ENCODE measurements around the gene ARSD. TPM values are rescaled to one million over a fixed set of nuclear protein-coding genes. Genes with fewer than 3 reads are reported as not detected.

The ARSD gene
- total RNA-seq, 1 donor from 2014 or later, result 7.3 TPM

GRCh38 chrX:2908125-2908685, 20.9 kb downstream of the ARSD start:
- DNase-seq (ENCODE audit: low read depth) (no peak), FAIRE-seq (no peak)
- H3K4me2 ChIP-seq (ENCODE audit: low read length), result no peak overlapping the region
- H3K9me3 ChIP-seq (ENCODE audit: insufficient read depth, low read depth, low read length), result no peaks in the 10 kb centered on the region
- H3K36me3 Mint-ChIP-seq (ENCODE audit: low read depth, unreplicated experiment), result peaks cover 4% of the 10 kb centered on the region
- H3K27me3 Mint-ChIP-seq (ENCODE audit: low read depth, unreplicated experiment), result no peaks in the 10 kb centered on the region
- no peaks in the 10 kb centered on the region for H3K4me1 ChIP-seq (ENCODE audit: insufficient read depth, low read length)
- no peak overlapping the region for H2AFZ ChIP-seq (ENCODE audit: low read depth, low read length)
- H3K4me3 Mint-ChIP-seq (ENCODE audit: unreplicated experiment), result no peak overlapping the region
- no peak overlapping the region for H3K4me3 ChIP-seq (ENCODE audit: insufficient read depth, low read depth, low read length)
- no peaks in the 10 kb centered on the region for H3K27me3 ChIP-seq (ENCODE audit: insufficient read depth, low read length)
- no peaks in the 10 kb centered on the region for H4K20me1 ChIP-seq (ENCODE audit: insufficient read depth, low read length)
- no peak overlapping the region for H3K9ac ChIP-seq (ENCODE audit: low read length)
- no peak overlapping the region for H3K27ac ChIP-seq (ENCODE audit: low read depth, low read length)
- TF ChIP-seq EZH2 (IDR thresholded peaks at IDR 0.05; ENCODE audit: insufficient read depth, low read length) (no peak), CTCF (IDR thresholded peaks at IDR 0.05; ENCODE audit: insufficient read depth, low read depth, low read length) (no peak)
- peaks cover 4% of the 10 kb centered on the region for H3K9me3 Mint-ChIP-seq (ENCODE audit: unreplicated experiment)
- H3K36me3 ChIP-seq (ENCODE audit: insufficient read depth, low read length), result no peaks in the 10 kb centered on the region
- H3K79me2 ChIP-seq (ENCODE audit: insufficient read depth, low read length), result no peaks in the 10 kb centered on the region
- no peak overlapping the region for H3K27ac Mint-ChIP-seq (ENCODE audit: unreplicated experiment)
- no peaks in the 10 kb centered on the region for H3K4me1 Mint-ChIP-seq (ENCODE audit: low read depth, unreplicated experiment)

- Histone ChIP-seq H3K4me3 (ENCODE audit: insufficient read depth, low read depth, low read length) (no peak overlapping the region), H3K27me3 (ENCODE audit: insufficient read depth, low read length) (no peaks in the 10 kb centered on the region), H3K4me2 (ENCODE audit: low read length) (no peak overlapping the region), H3K4me1 (ENCODE audit: insufficient read depth, low read length) (no peaks in the 10 kb centered on the region), H3K79me2 (ENCODE audit: insufficient read depth, low read length) (no peaks in the 10 kb centered on the region), H3K36me3 (ENCODE audit: insufficient read depth, low read length) (no peaks in the 10 kb centered on the region), H3K9me3 (ENCODE audit: insufficient read depth, low read depth, low read length) (no peaks in the 10 kb centered on the region), H3K9ac (ENCODE audit: low read length) (no peak overlapping the region), H3K27ac (ENCODE audit: low read depth, low read length) (no peak overlapping the region), H4K20me1 (ENCODE audit: insufficient read depth, low read length) (no peaks in the 10 kb centered on the region), H2AFZ (ENCODE audit: low read depth, low read length) (no peak overlapping the region)
- H3K36me3 Mint-ChIP-seq (ENCODE audit: low read depth, unreplicated experiment), result peaks cover 4% of the 10 kb centered on the region
- no peak for DNase-seq (ENCODE audit: low read depth)
- no peaks in the 10 kb centered on the region for H3K27me3 Mint-ChIP-seq (ENCODE audit: low read depth, unreplicated experiment)
- TF ChIP-seq CTCF (IDR thresholded peaks at IDR 0.05; ENCODE audit: insufficient read depth, low read depth, low read length) (no peak), EZH2 (IDR thresholded peaks at IDR 0.05; ENCODE audit: insufficient read depth, low read length) (no peak)
- no peaks in the 10 kb centered on the region for H3K4me1 Mint-ChIP-seq (ENCODE audit: low read depth, unreplicated experiment)
- no peak for FAIRE-seq
- no peak overlapping the region for H3K27ac Mint-ChIP-seq (ENCODE audit: unreplicated experiment)
- no peak overlapping the region for H3K4me3 Mint-ChIP-seq (ENCODE audit: unreplicated experiment)
- H3K9me3 Mint-ChIP-seq (ENCODE audit: unreplicated experiment), result peaks cover 4% of the 10 kb centered on the region
These were observed 21.8 kb downstream of the ARSD start for GRCh38 chrX:2907295-2907694.

- no peaks in the 10 kb centered on the region for H3K36me3 ChIP-seq (ENCODE audit: insufficient read depth, low read length)
These were observed 25.8 kb downstream of the ARSD start for GRCh38 chrX:2903366-2903765.

More at GRCh38 chrX:2903366-2903765, 25.8 kb downstream of the ARSD start:
- Histone ChIP-seq H3K27ac (ENCODE audit: low read depth, low read length) (no peak overlapping the region), H2AFZ (ENCODE audit: low read depth, low read length) (no peak overlapping the region), H3K9ac (ENCODE audit: low read length) (no peak overlapping the region), H3K9me3 (ENCODE audit: insufficient read depth, low read depth, low read length) (no peaks in the 10 kb centered on the region), H3K4me2 (ENCODE audit: low read length) (no peak overlapping the region), H3K27me3 (ENCODE audit: insufficient read depth, low read length) (no peaks in the 10 kb centered on the region), H3K79me2 (ENCODE audit: insufficient read depth, low read length) (no peaks in the 10 kb centered on the region), H4K20me1 (ENCODE audit: insufficient read depth, low read length) (no peaks in the 10 kb centered on the region), H3K4me3 (ENCODE audit: insufficient read depth, low read depth, low read length) (no peak overlapping the region), H3K4me1 (ENCODE audit: insufficient read depth, low read length) (no peaks in the 10 kb centered on the region)
- Mint-ChIP-seq H3K9me3 (ENCODE audit: unreplicated experiment) (peaks cover 4% of the 10 kb centered on the region), H3K4me3 (ENCODE audit: unreplicated experiment) (no peak overlapping the region), H3K4me1 (ENCODE audit: low read depth, unreplicated experiment) (peaks cover 2% of the 10 kb centered on the region), H3K27ac (ENCODE audit: unreplicated experiment) (no peak overlapping the region), H3K36me3 (ENCODE audit: low read depth, unreplicated experiment) (peaks cover 2% of the 10 kb centered on the region), H3K27me3 (ENCODE audit: low read depth, unreplicated experiment) (no peaks in the 10 kb centered on the region)
- no peak for FAIRE-seq
- DNase-seq (ENCODE audit: low read depth), result no peak
- TF ChIP-seq CTCF (IDR thresholded peaks at IDR 0.05; ENCODE audit: insufficient read depth, low read depth, low read length) (no peak), EZH2 (IDR thresholded peaks at IDR 0.05; ENCODE audit: insufficient read depth, low read length) (no peak)
